ENCODE data around the gene HSPA4.

HSPA4 gene

DNA sequence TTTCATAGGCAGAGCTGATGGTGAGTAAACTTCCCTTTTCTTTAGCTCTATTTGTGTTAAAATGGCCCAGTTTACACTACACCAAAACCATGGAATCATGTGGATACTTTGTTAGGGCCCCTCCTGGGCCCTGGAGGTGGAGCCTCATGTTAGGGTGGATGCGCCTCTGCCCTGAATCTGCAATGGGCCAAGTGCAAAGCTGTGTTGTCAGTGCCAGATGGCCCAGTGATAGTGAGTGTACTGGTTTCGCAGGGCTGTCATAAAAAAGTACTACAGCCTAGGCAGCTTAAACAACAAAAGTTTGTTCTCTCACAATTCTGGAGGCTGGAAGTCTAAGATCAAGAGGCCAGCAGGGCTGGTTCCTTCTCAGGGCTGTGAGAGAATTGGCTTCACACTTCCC is 64.8 kb downstream of the HSPA4 start:
- TF ChIP-seq, protein P1, sequence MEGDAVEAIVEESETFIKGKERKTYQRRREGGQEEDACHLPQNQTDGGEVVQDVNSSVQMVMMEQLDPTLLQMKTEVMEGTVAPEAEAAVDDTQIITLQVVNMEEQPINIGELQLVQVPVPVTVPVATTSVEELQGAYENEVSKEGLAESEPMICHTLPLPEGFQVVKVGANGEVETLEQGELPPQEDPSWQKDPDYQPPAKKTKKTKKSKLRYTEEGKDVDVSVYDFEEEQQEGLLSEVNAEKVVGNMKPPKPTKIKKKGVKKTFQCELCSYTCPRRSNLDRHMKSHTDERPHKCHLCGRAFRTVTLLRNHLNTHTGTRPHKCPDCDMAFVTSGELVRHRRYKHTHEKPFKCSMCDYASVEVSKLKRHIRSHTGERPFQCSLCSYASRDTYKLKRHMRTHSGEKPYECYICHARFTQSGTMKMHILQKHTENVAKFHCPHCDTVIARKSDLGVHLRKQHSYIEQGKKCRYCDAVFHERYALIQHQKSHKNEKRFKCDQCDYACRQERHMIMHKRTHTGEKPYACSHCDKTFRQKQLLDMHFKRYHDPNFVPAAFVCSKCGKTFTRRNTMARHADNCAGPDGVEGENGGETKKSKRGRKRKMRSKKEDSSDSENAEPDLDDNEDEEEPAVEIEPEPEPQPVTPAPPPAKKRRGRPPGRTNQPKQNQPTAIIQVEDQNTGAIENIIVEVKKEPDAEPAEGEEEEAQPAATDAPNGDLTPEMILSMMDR (conservative IDR thresholded peaks at IDR 0.05; ENCODE audit: control insufficient read depth, insufficient read depth, low read depth, low read length): no peak
- H3K4me3 ChIP-seq (ENCODE audit: control insufficient read depth, low read depth, low read length): no peak overlapping the region
- DNase-seq (ENCODE audit: low read depth): no peak

DNA sequence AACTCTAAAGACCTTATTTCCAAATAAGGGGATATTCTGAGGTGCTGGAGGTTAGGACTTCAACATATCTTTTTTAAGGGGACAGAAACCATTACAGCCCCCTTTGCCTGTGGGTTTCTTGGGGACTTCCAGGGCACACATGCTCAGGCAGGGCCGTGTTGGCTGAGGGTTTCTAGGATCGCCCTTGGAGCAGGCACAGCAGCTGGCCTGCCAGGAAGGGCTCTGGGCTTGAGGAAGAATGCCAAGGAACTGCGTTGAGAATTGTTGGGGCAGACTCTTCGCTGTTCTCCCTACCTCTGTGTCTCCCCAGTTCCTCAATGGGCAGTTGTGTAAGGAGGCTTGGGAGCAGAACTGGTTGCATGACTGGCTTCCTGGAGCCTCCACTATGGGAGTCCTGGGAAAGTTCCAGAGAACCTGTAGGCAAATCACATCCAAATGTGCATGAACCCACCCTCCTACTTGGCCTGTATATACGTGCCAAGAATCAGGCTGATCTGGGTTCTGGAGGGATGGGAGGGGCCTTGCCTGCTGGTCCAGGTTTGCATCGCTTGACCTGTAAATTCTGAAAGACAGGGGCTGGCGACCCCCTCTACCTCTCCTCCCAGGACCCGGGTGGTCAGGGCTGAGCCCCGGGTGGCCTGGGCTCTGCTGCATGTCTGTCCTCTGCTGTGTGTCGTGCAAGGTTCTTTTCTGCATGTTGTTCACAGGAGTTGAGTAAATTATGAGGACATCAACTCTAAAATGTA is 65.5 kb downstream of the HSPA4 start:
- TF ChIP-seq, protein P1 (conservative IDR thresholded peaks at IDR 0.05; ENCODE audit: control insufficient read depth, insufficient read depth, low read depth, low read length): no peak
- no peak for DNase-seq (ENCODE audit: low read depth)
- H3K4me3 ChIP-seq (ENCODE audit: control insufficient read depth, low read depth, low read length): no peak overlapping the region

DNA sequence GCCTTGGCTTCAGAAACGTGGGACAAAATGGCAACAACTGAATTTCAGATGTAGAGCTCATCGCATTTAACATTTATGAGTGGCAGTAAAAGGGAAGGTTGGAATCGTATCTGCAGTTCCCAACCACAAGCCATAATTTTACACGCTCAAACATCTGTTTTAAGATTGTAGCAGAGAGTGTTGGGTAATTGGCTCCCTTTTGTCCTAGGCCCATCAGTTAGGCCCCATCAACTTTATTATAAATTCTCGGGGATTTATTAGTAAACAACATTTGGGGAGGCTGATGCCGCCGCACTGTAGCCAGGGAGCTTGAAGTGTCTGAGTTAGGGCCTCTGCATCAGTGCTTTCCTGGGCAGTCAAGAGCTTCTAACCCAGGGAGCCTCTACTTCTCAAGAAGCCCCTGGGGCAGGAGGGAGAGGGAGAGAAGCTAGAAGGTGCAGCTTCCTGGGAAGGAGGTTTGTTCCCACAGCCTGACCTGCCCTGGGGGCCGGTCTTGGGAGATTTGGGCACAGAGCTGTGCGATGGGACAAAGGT is 66.2 kb downstream of the HSPA4 start:
- DNase-seq (ENCODE audit: low read depth): no peak
- TF ChIP-seq, protein P1 (conservative IDR thresholded peaks at IDR 0.05; ENCODE audit: control insufficient read depth, insufficient read depth, low read depth, low read length): no peak
- no peak overlapping the region for H3K4me3 ChIP-seq (ENCODE audit: control insufficient read depth, low read depth, low read length)

DNA sequence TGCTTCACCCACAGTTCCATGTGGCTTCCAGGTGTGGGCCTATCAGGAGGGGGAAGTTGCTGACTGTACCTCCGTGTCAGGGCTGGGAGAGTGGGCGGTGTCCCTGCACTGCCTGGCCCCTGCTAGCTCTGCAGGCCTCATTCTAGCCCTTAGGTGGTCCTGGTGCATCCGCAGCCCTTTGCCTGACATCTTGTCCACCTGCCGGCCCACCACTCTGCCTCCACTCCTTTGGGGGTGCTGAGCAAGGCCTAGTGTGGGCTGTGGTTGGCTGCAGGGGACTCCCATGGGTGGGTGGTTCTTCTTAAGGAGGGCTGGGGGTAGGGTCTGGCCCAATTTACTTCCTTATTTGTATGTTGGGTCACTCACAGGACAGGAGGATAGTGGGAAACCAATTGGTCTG is 66.9 kb downstream of the HSPA4 start:
- DNase-seq (ENCODE audit: low read depth): no peak
- TF ChIP-seq, protein P1 (conservative IDR thresholded peaks at IDR 0.05; ENCODE audit: control insufficient read depth, insufficient read depth, low read depth, low read length): no peak
- no peak overlapping the region for H3K4me3 ChIP-seq (ENCODE audit: control insufficient read depth, low read depth, low read length)

DNA sequence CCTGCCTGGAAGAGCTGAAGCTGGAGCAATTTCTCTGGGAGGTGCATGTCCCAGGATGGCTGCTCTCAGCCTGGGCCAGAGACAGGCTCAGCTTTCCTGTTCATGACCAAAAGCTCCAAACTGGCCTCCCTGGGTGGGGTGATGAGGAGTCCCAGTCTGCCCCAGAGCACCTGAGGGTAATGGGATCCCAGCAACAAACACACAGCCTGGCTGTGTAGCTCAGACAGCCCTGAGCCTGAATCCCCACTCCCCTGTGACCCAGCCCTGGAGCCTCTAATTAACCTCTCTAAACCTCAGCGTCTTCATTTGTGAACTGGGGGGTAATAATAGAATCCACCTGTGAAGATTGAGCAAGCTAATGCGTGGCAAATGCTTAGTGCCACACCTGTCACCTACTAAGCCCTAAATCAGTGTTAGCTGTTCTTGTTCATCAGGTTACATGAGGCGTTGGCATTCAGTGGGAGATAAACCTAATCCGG is 67.5 kb downstream of the HSPA4 start:
- TF ChIP-seq, protein P1 (conservative IDR thresholded peaks at IDR 0.05; ENCODE audit: control insufficient read depth, insufficient read depth, low read depth, low read length): no peak
- no peak for DNase-seq (ENCODE audit: low read depth)
- H3K4me3 ChIP-seq (ENCODE audit: control insufficient read depth, low read depth, low read length): no peak overlapping the region

GRCh38 chr5:133120156-133120750 is 68.4 kb downstream of the HSPA4 start:
- H3K4me3 ChIP-seq (ENCODE audit: control insufficient read depth, low read depth, low read length): no peak overlapping the region
- TF ChIP-seq, protein P1 (conservative IDR thresholded peaks at IDR 0.05; ENCODE audit: control insufficient read depth, insufficient read depth, low read depth, low read length): no peak
- no peak for DNase-seq (ENCODE audit: low read depth)

Data from fibroblast of mammary gland (primary cell).